HG02678 (cell line): ENCODE data around the gene LRRC1.
"Not testable (repeated sequence)": the region's sequence is repeated elsewhere in the genome, so short reads cannot be mapped to it uniquely, and the experiment has no call there.

Experiments
- ATAC-seq: cut with Tn5 transposase; IDR thresholded peaks from one replicate; pipeline ENCODE4 v1.9.1; 2021; ENCODE audit warnings: mild to moderate bottlenecking, moderate library complexity; ENCODE audit not compliant: unreplicated experiment

LRRC1 gene

DNA sequence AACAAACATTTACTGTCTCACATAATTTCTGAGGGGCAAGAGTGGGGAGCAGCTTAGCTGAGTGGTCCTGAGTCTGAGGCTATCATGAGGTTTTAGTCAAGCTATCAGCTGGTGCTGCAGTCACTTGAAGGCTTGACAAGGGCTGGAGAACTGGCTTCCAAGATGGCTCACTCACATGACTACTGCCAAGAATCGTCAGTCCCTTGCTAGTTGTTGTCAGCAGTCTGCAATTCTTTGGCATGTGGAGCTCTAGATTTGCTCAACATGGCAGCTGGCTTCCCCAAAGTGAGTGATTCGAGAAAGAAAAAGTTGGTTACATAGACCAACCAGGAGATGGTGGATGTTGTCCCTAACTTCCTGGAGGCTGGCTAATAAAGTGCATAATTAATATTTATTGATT is 2.8 kb upstream of the LRRC1 start:
- ATAC-seq: no peak

DNA sequence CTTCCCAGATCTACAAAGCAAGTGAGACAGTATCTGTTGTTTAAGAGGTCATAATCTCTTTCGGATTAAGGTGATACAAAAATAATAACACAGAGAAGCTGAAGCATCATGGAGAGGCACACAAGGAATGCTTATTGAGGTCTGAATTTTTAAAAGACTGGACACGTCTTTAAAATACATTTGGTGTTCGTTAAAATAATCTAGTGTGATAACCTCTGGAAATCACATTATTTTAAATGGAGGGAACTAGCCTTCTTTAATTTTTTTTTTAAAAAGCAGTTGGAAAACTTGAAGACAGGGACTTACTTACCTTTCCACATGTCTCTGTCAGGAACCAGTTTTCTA is 1.9 kb upstream of the LRRC1 start:
- ATAC-seq: no peak

DNA sequence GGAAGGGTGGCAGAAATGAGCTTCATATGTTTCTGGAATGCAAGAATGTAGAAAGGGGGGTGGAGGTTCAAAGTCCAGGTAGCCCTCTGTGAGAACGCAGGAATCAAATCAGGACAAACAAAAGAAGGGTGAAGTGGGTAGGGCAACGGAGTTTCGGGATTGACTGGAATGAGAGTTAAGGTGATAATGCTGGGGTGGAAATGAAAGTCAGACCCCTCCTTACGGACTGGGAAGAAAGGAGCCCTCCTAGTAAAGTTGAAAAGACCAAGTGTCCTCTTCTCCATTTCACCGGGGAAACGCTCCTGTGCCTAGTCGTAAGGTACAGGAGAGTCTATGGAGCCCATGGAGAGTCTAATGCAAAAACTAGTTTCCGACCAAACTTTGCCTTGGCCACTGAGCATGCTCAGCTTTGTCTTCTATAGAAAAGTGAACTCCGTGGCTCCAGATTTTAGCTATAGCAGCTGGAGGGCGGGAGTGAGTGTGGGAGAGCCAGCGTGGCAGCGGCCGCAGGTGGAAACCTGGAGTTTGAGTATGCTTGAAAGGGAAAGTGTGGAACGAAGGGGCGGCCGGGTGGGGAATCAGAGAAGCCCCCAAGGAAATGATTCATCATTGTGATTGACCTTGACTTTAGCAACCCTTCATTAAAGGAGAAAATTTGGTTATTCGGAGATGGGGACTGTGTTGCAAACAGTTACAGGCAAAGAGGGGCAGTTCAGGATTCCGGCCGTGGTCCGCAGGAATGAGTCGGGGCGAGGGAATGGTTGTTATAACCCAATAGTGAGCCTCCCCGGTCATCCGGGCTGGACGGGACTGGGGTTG is 1.3 kb upstream of the LRRC1 start:
- peak; percentile 25 for ATAC-seq

DNA sequence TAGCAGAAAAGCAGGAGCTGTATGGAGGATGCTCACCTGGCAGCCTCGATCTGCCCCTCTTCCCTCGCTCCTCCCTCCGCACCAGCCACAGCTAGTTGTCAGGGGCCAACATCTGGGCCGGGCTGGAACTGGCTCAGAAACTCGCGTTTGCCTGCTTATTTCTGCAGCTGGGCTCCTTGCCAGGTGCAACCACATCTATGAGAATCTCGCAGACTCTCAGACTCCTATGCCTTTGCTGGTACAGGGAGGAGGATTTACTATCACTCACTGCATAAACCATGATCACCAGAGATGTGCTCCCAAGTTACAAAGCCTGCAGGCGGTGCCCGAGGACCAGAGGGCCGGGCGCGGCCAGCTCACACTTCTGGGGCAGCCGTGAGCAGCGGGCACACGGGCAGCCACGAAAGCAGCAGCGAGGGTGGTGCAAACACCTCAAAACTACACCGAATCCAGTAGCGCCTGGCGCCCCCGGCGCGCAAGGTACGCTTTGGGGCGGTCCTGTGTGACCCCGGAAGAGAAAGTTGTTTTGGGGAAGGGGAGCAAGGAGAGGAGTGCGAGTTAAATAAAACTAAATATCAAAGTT is 577 bp upstream of the LRRC1 start:
- ATAC-seq: peak; percentile 52

DNA sequence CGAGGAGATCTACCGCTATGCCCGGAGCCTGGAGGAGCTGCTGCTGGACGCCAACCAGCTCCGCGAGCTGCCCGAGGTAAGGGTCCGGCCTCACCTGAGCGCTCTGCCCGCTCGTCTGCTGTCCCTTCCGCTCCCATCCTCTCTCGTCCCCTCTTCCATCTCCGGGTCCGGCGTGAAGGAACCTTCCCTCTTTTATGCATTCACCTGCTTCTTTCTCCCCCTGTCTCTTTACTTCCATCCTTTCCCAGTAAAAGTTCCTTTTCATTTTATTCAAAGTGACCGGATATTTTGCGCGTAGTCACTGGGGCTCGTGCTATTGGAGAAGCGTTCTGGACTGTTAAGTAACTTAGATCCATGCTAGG is 516 bp downstream of the LRRC1 start:
- peak; percentile 14 for ATAC-seq

DNA sequence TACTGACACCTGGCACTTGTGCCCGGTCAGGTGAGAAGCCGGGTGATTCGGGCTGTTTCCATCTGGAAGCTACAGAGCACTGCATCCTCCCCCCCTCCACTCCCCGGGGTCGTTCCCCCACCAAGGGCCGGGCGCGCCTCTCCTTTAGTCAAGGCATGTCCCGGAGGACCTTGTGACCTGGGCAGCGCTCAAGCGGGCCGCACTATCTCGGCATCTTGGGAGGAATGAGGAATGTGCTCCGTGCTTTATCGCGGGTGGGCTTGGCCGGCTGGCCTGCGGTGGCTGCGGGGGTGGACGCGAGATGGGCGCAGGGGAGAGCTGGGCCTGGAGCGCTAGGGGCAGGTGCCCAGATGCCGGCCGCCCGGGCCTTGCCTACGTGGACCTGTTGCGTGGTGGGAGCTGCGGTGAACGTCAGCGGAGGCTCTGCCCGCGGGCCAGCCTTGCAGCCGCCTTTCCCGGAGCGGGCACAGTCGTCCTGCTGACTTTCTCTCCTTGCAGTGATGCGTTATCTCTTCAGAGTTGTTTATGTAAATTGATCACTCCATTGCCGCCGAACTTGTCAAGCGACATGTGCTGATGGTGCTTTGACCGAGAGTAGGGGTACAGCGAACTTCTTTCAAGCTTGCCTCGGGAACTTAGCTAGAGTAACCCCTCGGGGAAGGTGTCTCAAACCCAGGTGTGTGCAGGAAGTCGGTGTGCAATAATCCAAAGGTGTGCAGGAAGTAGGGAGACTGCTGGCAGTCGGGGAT is 1.1 kb downstream of the LRRC1 start:
- no peak for ATAC-seq

DNA sequence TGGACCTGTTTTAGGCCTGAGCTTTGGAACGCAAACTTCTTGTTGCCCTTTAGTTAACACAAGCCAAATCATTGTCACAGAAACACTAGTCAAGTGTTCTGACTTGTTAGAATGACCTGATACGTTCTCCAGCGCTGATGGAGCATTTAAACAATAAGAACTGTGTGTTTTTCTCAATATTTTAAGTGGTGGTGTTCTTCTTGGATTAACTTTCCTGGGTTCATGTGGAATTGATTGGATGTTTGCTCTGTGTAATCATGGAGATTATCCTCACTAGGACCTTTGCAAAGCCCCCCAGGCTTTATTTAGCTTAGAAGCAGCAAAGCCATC is 1.6 kb downstream of the LRRC1 start:
- no peak for ATAC-seq

DNA sequence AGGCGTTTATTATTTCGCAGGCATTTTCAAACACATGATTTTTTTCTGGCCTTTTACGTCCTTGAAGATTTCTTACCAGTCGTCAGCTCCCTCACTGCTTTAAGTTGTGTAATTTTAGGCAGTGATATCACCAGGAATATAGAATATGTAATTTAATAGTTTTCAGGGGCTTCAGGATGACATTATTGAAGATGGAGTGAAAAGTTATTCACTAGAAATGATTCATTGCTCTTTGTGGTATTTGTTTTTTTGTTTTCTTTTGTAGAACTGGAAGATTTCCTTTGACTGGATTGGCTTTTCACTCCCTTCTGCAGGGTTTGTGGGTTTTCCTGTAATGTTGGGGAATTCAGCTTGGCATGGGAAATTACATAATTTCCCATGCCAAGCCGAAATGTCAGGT is 2.0 kb downstream of the LRRC1 start:
- ATAC-seq: no peak

DNA sequence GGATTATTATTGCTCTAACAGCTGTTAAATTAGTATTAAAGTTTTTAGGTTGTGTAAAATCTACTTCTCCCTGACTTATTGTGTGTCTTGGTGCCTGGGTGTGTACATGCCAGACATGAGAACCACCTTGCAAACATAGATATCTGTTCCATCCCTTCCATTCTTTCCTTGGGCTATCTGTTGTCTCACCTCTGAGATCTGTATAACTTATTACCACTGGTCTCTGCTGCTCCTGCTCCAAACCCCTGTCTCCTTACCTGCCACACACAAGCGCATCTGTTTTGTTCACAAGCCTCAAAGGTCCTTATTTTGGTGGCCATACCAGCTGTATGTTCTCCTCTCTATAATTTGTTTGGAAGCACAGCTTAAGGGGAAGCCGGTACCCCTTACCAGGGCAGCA is 2.5 kb downstream of the LRRC1 start:
- no peak for ATAC-seq

DNA sequence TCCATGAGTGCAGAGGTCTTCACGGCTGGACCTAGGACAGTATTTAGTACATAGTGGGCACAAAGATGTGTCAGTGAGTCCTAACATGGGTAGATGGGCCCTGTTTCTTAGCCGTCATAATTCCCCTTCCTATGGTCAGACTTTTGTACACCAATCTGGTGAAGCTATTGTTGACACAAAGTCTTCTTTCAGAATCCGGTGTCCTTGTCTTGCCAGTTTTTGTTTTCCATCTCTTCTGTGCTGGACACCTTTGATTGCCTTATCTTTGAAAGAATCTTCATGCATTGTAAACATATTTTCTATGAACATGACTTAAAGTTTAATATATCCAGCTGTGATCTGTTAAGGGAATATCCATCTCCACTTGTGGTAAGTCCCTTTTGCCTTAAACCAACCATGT is 4.5 kb downstream of the LRRC1 start:
- no peak for ATAC-seq

DNA sequence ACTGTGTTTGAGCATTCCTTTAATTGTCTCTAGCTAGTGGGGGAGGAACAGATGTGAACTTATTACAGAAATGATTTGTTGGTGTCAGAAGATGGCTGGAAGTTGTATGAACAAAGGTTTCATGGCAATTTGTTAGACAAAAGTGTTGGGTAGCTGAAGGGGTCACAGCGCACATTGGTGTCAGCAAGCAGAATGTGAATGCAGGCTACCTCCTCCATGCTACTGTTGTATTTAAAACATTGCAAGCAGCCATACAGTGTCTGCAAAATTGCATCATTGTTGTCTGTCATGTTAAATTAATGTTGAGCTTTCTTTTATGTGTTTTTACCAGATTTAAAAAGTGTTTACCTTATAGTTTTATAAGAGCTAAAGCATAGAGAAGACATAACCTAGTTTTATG is 6.2 kb downstream of the LRRC1 start:
- no peak for ATAC-seq

DNA sequence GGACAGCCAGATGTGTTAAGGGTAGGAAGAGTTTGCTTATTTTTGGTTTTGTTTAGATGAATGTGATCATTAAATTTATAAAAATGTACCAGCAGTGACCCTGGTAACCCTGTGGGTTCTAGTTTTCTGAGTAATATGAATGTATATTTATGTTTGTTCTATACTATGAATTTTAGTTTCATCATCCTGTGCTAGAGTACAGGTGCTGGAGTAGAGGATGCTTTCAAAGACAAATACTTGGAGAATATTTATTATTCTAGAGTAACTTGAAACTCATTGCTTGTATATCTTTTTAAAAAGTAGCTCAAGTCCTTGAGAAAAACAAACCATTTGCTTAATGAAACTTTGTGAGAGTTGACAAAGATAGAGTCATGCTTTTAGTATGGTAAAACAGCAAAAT is 7.8 kb downstream of the LRRC1 start:
- ATAC-seq: no peak

DNA sequence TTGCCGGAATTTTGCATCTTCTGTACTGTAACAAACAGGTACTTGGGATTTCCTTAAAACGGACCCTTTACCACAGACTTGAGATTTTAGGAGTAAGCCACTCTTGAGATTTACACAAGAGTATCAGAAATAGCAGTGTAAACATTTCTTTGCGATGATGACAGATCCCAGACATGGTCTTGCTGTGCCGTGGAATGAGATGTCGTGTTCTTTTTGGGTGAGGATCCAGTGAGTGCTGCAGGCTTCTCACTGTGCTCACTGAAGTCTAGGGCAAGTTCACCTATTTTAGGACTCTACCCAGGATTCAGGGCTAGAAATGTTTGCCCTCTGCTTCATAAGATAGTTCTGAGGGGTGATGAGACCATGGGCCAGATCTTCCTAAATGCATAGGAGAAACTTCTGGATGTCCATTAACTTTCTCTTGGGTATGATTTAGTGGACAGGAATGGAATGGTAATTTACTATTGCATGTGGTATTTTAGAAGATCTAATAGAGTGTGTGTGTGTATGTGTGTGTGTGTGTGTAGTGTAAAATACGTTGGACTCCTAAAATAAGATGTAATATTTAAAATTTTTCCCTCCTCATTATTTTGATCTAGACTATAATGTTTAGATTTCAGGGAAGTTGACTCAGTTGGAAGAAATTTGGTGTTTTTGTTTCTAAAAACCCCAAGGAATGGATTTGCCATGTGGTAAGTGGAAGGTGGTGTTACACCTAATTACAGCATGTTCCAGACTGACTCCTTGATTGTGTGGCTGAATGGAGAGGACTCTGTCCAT is 8.5 kb downstream of the LRRC1 start:
- no peak for ATAC-seq

DNA sequence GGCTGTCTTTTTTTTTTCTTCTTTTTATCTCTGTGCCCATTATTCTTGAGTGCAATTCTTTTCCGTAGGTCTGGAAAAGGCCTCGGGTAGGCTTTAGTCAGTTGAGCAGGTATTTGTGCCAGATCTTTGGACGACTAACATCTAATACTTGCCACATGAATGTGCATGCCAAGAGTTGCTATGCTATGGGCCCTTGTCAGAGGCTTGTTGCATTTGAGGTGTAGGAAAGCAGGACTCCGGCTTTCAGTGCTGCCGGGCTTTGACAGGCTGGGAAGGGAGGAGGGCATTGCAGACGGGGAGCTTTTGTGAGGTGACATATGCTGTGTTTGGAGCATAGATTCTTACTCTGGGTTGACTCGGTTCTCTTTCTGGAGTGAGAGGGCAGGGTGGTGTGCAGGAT is 10.2 kb downstream of the LRRC1 start:
- ATAC-seq: no peak

DNA sequence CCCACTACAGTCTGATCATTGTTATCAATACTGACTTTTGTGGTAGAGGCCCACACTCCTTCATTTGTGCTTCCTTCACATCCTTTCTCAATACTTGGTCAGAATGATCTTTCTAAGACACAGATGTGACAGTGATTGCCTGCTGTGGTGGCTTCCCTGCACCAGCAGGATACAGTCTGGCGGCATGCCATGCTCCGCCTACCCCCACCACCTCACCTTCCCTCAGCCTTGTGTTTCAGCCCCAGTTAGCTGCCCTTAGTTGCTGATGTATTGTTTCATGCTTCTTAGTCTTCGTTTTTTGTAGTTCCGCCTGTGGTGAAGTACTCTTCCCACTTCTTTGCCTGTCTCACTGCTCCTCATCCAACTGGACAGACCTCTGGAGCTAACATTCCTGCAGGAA is 10.9 kb downstream of the LRRC1 start:
- no peak for ATAC-seq

DNA sequence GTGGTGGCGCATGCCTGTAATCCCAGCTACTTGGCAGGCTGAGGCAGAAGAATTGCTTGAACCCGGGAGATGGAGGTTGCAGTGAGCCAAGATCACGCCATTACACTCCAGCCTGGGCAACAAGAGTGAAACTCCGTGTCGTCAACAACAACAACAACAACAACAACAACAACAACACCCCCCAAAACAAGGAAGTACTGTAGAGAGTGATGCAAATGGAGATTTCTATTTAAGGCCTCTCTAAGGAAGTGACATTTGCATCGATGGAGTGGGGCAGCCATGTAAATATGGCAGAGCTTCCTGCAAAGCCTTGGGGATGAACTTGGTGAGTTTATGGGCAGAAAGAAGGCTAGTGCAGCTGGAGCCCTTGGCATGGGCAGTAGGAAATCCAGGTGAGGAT is 12.8 kb downstream of the LRRC1 start:
- not testable (repeated sequence) for ATAC-seq

DNA sequence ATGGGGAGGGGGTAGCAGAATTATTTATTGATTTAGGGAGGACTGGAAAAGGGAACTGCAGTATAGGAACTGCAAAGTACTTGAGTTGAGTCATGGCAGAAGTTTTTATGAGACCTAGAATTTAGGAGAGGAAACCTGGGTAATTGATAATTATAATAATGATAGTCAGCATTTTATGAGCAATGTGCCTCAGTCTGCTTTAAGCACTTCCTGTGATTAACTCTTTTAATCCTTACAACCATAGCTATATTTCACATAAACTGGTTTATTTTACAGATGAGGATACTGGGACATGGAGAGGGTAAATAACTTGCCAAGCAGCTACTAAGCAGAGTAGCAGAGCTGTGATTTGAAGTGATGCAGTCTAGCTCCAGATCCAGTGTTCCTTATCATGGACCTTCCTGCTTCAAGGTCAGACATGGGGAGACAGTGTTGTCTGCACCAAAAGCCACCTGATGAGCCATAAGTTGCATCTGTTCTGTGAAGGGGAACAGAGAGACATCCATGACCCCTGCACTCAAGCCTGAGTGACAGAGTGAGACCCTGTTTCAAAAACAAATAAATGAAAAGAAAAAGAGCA is 13.6 kb downstream of the LRRC1 start:
- no peak for ATAC-seq

DNA sequence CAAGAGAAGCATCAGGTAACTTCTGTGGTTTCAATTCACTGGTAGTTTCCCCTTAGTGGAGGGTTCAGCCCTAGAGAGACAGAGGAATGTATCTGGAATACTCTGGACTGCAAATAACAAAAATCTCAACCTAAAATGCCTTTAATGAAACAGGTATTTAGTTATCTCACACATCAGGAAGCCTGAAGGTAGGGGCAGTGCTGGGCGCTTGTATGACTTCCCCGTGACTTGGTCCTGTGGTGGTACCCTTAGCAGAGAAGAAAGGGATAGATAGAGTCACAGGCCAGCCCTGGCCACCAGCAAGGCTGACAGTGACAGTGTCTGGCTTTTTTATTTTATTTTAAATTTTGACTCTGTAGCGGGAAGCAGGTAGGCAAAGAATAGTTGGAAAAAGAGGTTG is 14.9 kb downstream of the LRRC1 start:
- ATAC-seq: no peak

DNA sequence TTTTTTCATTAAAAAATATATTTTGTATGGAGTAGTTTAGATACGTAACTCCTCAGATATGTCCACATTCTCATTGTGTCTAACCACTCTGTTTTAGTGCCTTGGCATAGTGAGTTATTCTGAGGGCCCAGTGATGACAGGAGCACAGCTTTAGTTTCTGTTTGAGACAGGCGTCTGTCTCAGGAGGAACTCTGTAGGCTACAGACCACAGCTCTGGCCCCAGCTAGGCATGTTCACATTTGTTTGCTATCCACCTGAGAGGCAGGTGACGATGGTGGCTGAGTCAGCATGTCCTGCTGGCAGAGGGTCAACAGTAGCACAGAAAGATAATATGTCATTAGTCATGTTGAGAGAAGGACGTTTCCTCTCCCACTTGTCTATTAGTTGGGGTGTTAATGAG is 16.3 kb downstream of the LRRC1 start:
- ATAC-seq: peak; percentile 92

DNA sequence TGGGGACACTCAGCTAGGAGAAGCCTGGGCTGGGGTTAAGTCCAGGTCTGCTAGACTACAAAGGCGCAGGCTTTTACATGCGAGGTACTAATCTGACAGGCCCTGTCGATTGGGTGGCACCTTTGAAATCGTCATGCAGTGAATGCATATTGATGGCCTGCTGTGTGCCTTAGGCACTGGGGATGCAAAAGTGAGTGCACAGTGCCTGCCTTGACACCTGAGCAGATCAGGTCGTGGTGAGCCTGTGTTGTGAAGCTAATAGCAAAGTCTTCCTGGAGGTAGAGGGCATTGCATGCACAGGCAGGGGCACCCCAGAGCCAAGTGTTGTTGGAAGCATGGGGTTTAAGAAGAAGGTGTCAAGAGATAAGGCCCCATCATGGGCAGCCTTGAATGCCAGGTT is 16.9 kb downstream of the LRRC1 start:
- no peak for ATAC-seq

DNA sequence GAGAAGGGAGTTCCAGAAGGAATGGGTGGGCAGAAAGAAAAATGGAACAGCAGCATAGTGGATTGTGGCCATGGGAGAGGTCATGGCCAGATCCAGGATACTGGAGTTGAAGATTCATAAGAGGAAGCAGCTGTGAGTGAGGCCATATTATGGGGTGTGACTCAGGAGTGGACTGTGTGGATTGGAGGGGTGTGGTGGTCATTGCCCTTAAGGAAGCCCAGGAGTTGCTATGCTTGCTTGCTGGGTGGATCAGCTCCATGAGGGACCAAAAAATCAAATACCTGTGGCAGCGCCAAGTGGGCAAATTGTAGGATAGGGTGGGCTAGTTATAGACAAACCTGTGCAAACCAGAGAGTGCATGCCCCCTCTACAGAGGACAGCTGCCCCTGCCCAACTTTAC is 18.3 kb downstream of the LRRC1 start:
- no peak for ATAC-seq
